GM21723 (cell line): ENCODE data around the gene FBN1.

Source experiments
- ATAC-seq: cut with Tn5 transposase; IDR thresholded peaks from one replicate; pipeline ENCODE4 v1.9.1; 2021; ENCODE audit warnings: mild to moderate bottlenecking, moderate library complexity; ENCODE audit not compliant: unreplicated experiment

FBN1 gene

GRCh38 chr15:48558226-48558625 lies 87.3 kb downstream of the FBN1 start:
- no peak for ATAC-seq

GRCh38 chr15:48557335-48557734 lies 88.2 kb downstream of the FBN1 start:
- ATAC-seq = no peak

GRCh38 chr15:48556159-48556897 lies 89.2 kb downstream of the FBN1 start:
- ATAC-seq = no peak

- ATAC-seq = no peak
Measured at GRCh38 chr15:48555241-48555881, 90.1 kb downstream of the FBN1 start.

GRCh38 chr15:48554112-48554511 lies 91.4 kb downstream of the FBN1 start:
- no peak for ATAC-seq

GRCh38 chr15:48553559-48553958 lies 92.0 kb downstream of the FBN1 start:
- ATAC-seq = no peak

- no peak for ATAC-seq
Measured at GRCh38 chr15:48550822-48551525, 94.5 kb downstream of the FBN1 start.

GRCh38 chr15:48548455-48548854 lies 97.1 kb downstream of the FBN1 start:
- ATAC-seq = no peak

- no peak for ATAC-seq
Measured at GRCh38 chr15:48547286-48547685, 98.2 kb downstream of the FBN1 start.

GRCh38 chr15:48546296-48546695 lies 99.2 kb downstream of the FBN1 start:
- no peak for ATAC-seq

- no peak for ATAC-seq
Measured at GRCh38 chr15:48544778-48545177, 100.7 kb downstream of the FBN1 start.

- peak; percentile 90 for ATAC-seq
Measured at GRCh38 chr15:48541341-48542278, 103.9 kb downstream of the FBN1 start.

- no peak for ATAC-seq
Measured at GRCh38 chr15:48540756-48541155, 104.8 kb downstream of the FBN1 start.

- no peak for ATAC-seq
Measured at GRCh38 chr15:48538941-48539340, 106.6 kb downstream of the FBN1 start.

- no peak for ATAC-seq
Measured at GRCh38 chr15:48537271-48538113, 108.0 kb downstream of the FBN1 start.

GRCh38 chr15:48536681-48537091 lies 108.8 kb downstream of the FBN1 start:
- no peak for ATAC-seq

- ATAC-seq = no peak
Measured at GRCh38 chr15:48533982-48534381, 111.5 kb downstream of the FBN1 start.

- ATAC-seq = no peak
Measured at GRCh38 chr15:48532946-48533345, 112.6 kb downstream of the FBN1 start.

- no peak for ATAC-seq
Measured at GRCh38 chr15:48530528-48530927, 115.0 kb downstream of the FBN1 start.

GRCh38 chr15:48528921-48529320 lies 116.6 kb downstream of the FBN1 start:
- ATAC-seq = no peak
